ENCODE data around the gene TAPT1.
"Not testable (repeated sequence)": the region's sequence is repeated elsewhere in the genome, so short reads cannot be mapped to it uniquely, and the experiment has no call there.

The TAPT1 gene

GRCh38 chr4:16169490-16169889 lies 56.8 kb downstream of the TAPT1 start:
- DNase-seq (ENCODE audit: low spot score), result no peak

- DNase-seq (ENCODE audit: low spot score), result no peak
These were observed 57.4 kb downstream of the TAPT1 start for GRCh38 chr4:16168710-16169388.

- no peak for DNase-seq (ENCODE audit: low spot score)
These were observed 58.1 kb downstream of the TAPT1 start for GRCh38 chr4:16168144-16168543.

- no peak for DNase-seq (ENCODE audit: low spot score)
These were observed 60.3 kb downstream of the TAPT1 start for GRCh38 chr4:16165931-16166330.

- no peak for DNase-seq (ENCODE audit: low spot score)
These were observed 63.4 kb downstream of the TAPT1 start for GRCh38 chr4:16162891-16163290.

GRCh38 chr4:16161851-16162408 lies 64.3 kb downstream of the TAPT1 start:
- no peak for DNase-seq (ENCODE audit: low spot score)

- DNase-seq (ENCODE audit: low spot score), result no peak
These were observed 65.8 kb downstream of the TAPT1 start for GRCh38 chr4:16160457-16160856.

GRCh38 chr4:16159286-16159685 lies 67.0 kb downstream of the TAPT1 start:
- no peak for DNase-seq (ENCODE audit: low spot score)

GRCh38 chr4:16158504-16158852 lies 67.8 kb downstream of the TAPT1 start:
- no peak for DNase-seq (ENCODE audit: low spot score)

- no peak for DNase-seq (ENCODE audit: low spot score)
These were observed 68.4 kb downstream of the TAPT1 start for GRCh38 chr4:16157609-16158503.

GRCh38 chr4:16155528-16156169 lies 70.6 kb downstream of the TAPT1 start:
- no peak for DNase-seq (ENCODE audit: low spot score)

- DNase-seq (ENCODE audit: low spot score), result no peak
These were observed 71.8 kb downstream of the TAPT1 start for GRCh38 chr4:16154451-16154850.

- DNase-seq (ENCODE audit: low spot score), result no peak
These were observed 75.6 kb downstream of the TAPT1 start for GRCh38 chr4:16150716-16151115.

- not testable (repeated sequence) for DNase-seq (ENCODE audit: low spot score)
These were observed 81.4 kb downstream of the TAPT1 start for GRCh38 chr4:16144913-16145312.

GRCh38 chr4:16142598-16143310 lies 83.5 kb downstream of the TAPT1 start:
- no peak for DNase-seq (ENCODE audit: low spot score)

- no peak for DNase-seq (ENCODE audit: low spot score)
These were observed 85.4 kb downstream of the TAPT1 start for GRCh38 chr4:16140879-16141249.

GRCh38 chr4:16140231-16140878 lies 85.9 kb downstream of the TAPT1 start:
- no peak for DNase-seq (ENCODE audit: low spot score)

- no peak for DNase-seq (ENCODE audit: low spot score)
These were observed 87.0 kb downstream of the TAPT1 start for GRCh38 chr4:16139066-16139945.

GRCh38 chr4:16136827-16137226 lies 89.4 kb downstream of the TAPT1 start:
- DNase-seq (ENCODE audit: low spot score), result no peak

- DNase-seq (ENCODE audit: low spot score), result no peak
These were observed 90.0 kb downstream of the TAPT1 start for GRCh38 chr4:16136311-16136710.

GRCh38 chr4:16133406-16133805 lies 92.9 kb downstream of the TAPT1 start:
- DNase-seq (ENCODE audit: low spot score), result no peak

All from germinal center (tissue), 1 donor.